GM21529 (cell line): ENCODE measurements around the gene RADX.

ENCODE experiments used
- ATAC-seq: cut with Tn5 transposase; IDR thresholded peaks from one replicate; pipeline ENCODE4 v1.9.1; 2021; ENCODE audit not compliant: unreplicated experiment

Gene RADX

GRCh38 chrX:106680716-106681115 is 68.9 kb downstream of the RADX start:
- ATAC-seq, result no peak

DNA sequence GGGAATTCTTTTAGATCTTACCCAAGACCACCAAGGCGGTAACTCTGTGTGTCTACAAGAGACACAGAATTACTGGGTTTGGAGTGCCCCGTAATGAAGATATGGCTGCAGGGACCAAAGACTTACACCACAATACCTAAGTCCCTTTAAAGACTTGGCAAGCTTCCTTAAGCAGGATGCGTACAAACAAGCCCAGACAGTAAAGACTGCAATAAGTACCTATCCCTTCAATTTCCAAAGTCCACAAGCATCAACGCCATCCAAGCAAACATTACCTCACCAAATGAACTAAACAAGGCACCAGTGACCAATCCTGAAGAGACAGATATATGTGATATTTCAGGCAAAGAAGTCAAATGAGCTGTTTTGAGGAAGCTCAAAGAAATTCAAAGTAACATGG is 72.4 kb downstream of the RADX start:
- ATAC-seq, result no peak

DNA sequence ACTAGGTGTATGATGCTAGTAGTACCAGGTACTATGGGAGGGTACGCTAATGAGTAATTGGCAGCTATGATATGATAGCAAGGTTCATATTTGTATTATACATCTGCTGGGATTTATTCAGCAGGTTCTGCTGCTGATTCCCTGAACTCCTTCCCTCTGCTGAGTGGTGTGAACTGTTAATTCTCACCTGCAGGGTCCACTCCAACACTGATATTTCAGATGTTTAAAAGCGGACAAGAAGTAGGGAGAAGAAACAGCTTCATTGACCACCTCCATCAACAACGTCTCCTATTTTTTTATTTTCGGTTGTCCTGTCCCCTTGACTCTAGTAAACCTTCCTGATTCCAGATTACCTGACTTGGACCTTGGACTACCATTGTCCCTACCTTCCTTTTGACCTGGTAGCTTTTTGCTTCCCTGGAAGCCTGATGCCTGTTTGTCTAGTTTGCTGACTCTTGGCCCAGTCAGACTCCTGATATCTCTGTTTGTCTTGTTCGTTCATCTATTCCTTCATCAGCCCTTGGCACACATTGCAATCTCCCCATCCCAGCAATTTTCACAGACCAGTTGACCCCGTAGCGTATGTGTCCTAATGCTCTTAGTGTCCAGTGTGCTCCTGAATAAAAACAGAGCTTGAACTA is 80.8 kb downstream of the RADX start:
- no peak for ATAC-seq

DNA sequence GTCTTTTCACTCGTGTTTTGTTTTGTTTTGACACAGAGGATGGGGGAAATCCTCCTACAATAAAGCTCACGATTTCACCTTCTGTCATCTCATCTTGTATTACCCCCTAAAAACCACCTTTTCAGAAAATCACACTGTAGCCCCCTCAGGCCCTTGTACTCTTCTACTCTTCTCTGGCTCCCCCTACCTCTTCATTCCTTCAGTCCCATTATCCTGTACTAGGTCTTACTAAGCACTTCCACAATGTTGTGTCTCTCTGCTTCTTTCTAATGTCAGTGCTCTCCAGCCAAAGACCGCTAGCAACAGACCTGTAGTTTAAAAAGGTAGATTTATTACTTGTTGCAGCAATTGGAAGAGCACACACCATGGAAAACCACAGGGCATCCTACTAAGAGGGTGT is 84.7 kb downstream of the RADX start:
- ATAC-seq, result no peak

DNA sequence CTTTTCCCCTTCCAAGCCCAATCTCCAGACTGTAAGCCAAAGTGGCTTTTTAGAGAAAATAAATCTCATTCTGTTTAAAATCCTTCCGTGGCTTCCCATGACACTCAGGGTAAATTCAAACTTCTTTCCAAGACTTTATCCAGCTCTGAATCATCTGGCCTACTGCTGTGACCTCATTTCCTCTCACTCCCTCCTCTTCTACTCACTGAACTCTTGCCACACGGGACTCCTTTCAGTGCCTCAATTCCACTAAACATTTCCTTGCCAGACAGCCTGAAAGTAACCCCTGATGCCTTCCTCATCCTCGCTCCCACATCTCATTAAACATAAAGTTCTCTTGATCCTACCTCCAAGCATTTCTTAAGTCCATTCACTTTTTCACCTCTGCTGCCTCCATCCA is 86.9 kb downstream of the RADX start:
- ATAC-seq, result no peak

GRCh38 chrX:106702636-106703035 is 90.9 kb downstream of the RADX start:
- ATAC-seq, result no peak

DNA sequence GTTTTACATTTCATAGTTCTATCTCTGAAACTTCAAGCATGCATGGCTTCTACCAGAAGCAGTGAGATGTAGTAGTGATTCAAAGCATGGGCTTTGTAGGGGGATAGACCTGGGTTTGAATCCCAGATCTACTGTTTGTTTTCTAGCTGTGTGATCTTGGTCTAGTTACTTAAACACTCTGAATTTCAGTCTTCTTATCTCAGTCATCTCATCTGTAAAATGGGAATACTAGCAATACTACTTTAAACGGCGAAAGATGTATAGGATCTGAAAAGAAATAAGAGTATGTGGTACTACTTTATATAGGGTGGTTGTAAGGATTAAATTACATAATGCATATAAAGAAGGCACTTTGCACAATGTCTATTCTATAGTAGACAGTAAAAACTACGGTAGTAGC is 94.7 kb downstream of the RADX start:
- no peak for ATAC-seq

GRCh38 chrX:106707771-106708454 is 96.1 kb downstream of the RADX start:
- no peak for ATAC-seq

DNA sequence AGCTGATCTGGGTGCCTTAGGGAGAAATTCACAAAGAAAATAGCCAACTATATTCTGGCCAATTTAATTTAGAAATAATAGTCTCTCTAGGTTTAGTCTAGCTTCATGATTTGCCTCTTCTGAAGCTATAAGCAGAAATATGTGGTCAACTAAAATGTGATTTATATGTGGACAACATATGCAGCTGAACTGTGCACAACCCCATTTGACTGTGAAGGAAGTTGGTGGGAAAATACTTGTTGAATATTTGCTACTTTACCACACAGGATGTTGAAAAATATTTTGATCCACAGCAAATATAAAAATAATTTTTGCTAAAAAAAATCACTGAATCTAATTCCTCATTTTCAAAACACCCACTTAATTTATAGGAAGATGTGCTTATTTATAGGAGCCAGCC is 99.0 kb downstream of the RADX start:
- no peak for ATAC-seq

GRCh38 chrX:106711375-106711774 is 99.6 kb downstream of the RADX start:
- no peak for ATAC-seq

DNA sequence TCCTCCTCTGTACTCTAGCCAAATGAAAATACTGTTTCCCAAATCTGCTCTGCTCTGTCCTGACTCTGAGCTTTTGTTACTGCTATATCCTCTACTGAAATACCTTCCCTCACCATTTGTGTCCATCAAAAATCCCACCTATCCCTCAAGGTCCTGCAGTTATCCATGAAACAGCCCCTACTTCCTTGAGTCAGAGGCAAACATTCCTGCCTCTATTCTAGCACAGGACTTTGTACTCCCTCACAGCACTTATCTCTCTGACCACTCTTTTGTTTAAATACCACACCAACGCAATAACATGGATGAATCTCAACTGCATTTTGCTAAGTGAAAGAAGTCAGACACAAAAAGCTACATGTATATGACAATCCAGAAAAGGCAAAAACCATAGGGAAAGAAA is 104.2 kb downstream of the RADX start:
- no peak for ATAC-seq

DNA sequence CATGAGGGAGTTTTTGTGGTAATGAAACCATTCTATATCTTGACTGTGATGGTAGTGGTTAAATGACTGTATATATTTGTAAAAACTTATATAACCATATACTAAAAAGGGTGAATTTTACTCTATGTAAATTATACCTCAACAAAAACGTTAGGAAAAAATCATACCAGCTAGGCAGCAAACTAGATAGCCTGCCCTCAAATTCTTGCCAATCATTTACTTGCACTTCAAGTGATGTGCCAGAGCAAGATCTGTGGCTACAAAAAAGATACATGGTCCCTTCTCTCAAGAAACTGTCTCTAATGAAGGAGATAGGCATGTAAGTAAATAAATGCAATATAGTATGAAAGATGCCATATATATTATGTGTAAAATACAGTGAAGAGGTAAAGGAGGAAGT is 104.7 kb downstream of the RADX start:
- ATAC-seq, result no peak

DNA sequence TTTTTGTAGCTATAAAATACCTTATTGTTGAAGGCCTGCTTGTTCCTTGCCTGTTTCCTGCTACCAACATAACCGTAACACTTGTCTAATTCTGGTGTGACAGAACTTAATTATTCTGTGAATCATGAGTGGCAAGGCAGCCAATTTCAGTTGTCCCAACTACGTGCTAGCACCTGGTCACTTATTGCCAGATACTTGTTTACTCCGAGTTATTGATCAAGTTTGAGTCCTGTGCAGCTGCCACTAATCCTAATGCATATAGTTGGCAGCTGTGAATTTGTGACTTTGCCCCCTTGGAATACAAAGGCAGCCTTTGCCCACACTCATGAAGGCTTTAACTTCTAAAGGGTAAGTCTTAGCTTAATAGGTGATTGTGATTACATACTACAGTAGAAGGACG is 106.9 kb downstream of the RADX start:
- no peak for ATAC-seq

DNA sequence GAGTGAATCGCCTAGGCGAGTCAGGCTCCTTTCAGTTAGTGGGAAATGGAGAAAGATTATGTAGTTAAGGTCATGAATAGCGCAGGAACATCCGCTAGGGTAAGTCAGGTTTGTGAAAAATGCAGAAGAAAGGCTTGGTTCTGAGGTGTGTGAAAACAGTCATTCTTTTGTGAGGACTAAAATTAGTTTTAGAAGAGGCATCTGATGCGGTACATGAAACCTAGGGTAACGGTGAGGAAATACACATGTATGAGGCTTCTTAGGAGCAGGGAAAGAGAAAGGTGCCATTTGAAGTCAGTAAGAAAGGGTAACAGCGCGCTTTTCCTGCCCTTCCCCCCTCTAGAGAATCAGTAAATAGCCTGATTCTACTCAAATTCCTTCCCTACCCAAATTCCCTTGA is 114.2 kb downstream of the RADX start:
- ATAC-seq, result no peak

- no peak for ATAC-seq
Observed at GRCh38 chrX:106726485-106727437, 115.0 kb downstream of the RADX start, which contains the start of gene RNF128. TSS of gene RNF128 (plus strand) at chrX:106726701. CDS start at chrX:106726914, 213 bp downstream.

- no peak for ATAC-seq
Observed at GRCh38 chrX:106728337-106728736, 116.6 kb downstream of the RADX start.
